ENCODE data around the gene ZBP1. TPM values are rescaled to one million over a fixed set of nuclear protein-coding genes. Genes with fewer than 3 reads are reported as not detected.

ZBP1 gene
- total RNA-seq, 3 donors from 2014 or later (not counting 1 experiment from before 2014, with no cell fraction given): 95.4 to 99.7 (median 97.8) TPM

GRCh38 chr20:57663241-57663640 lies 43.0 kb upstream of the ZBP1 start:
- 92% methylated on average over 9 of the region's 9 CpGs for WGBS (ENCODE audit: insufficient coverage)
- H3K9me3 Mint-ChIP-seq: no peaks in the 10 kb centered on the region
- H3K27ac Mint-ChIP-seq: no peak overlapping the region
- TF ChIP-seq CTCF (IDR thresholded peaks at IDR 0.05): no peak
- Histone ChIP-seq H3K27me3 (ENCODE audit: control insufficient read depth, insufficient read depth, low read length) (no peaks in the 10 kb centered on the region), H3K9me3 (ENCODE audit: control insufficient read depth, insufficient read depth, low read length) (no peaks in the 10 kb centered on the region), H3K4me1 (ENCODE audit: control insufficient read depth, insufficient read depth, low read length) (peaks cover 2% of the 10 kb centered on the region), H3K27ac (ENCODE audit: low read length) (no peak overlapping the region), H3K36me3 (ENCODE audit: control insufficient read depth, insufficient read depth, low read length) (no peaks in the 10 kb centered on the region), H3K4me3 (ENCODE audit: low read length) (no peak overlapping the region)
- H3K36me3 Mint-ChIP-seq: no peaks in the 10 kb centered on the region
- peaks cover 2% of the 10 kb centered on the region in 2 donors for H3K4me1 Mint-ChIP-seq
- ATAC-seq (no peak), DNase-seq (no peak)
- no peak overlapping the region for H3K4me3 Mint-ChIP-seq
- H3K27me3 Mint-ChIP-seq (ENCODE audit: low read depth in 2 of 2): peaks cover 0 to 8% of the 10 kb centered on the region in 2 donors
- intact Hi-C loops (cut with micrococcal nuclease): no loop called here

GRCh38 chr20:57662456-57663240 lies 42.4 kb upstream of the ZBP1 start:
- no peak for ATAC-seq
- Histone ChIP-seq H3K27me3 (ENCODE audit: control insufficient read depth, insufficient read depth, low read length) (no peaks in the 10 kb centered on the region), H3K4me1 (ENCODE audit: control insufficient read depth, insufficient read depth, low read length) (peaks cover 8% of the 10 kb centered on the region), H3K27ac (ENCODE audit: low read length) (no peak overlapping the region), H3K36me3 (ENCODE audit: control insufficient read depth, insufficient read depth, low read length) (no peaks in the 10 kb centered on the region), H3K9me3 (ENCODE audit: control insufficient read depth, insufficient read depth, low read length) (no peaks in the 10 kb centered on the region), H3K4me3 (ENCODE audit: low read length) (no peak overlapping the region)
- no peak overlapping the region for H3K4me3 Mint-ChIP-seq
- intact Hi-C loops (cut with micrococcal nuclease): no loop called here
- peaks cover 0 to 8% of the 10 kb centered on the region in 2 donors for H3K27me3 Mint-ChIP-seq (ENCODE audit: low read depth in 2 of 2)
- WGBS (ENCODE audit: insufficient coverage): 86% methylated on average over 20 of the region's 21 CpGs
- no peak overlapping the region for H3K27ac Mint-ChIP-seq
- TF ChIP-seq CTCF (IDR thresholded peaks at IDR 0.05): no peak
- H3K9me3 Mint-ChIP-seq: no peaks in the 10 kb centered on the region
- H3K4me1 Mint-ChIP-seq: peaks cover 8% of the 10 kb centered on the region in 2 donors
- H3K36me3 Mint-ChIP-seq: no peaks in the 10 kb centered on the region
- no peak for DNase-seq

GRCh38 chr20:57661746-57662455 lies 41.7 kb upstream of the ZBP1 start:
- Mint-ChIP-seq H3K9me3 (no peaks in the 10 kb centered on the region), H3K36me3 (no peaks in the 10 kb centered on the region), H3K27ac (no peak overlapping the region), H3K4me1 (peaks cover 8% of the 10 kb centered on the region in 2 donors), H3K27me3 (ENCODE audit: low read depth in 2 of 2) (peaks cover 0 to 8% of the 10 kb centered on the region in 2 donors), H3K4me3 (no peak overlapping the region)
- intact Hi-C loops (cut with micrococcal nuclease): no loop called here
- Histone ChIP-seq H3K4me1 (ENCODE audit: control insufficient read depth, insufficient read depth, low read length) (peaks cover 16% of the 10 kb centered on the region), H3K4me3 (ENCODE audit: low read length) (no peak overlapping the region), H3K36me3 (ENCODE audit: control insufficient read depth, insufficient read depth, low read length) (no peaks in the 10 kb centered on the region), H3K27ac (ENCODE audit: low read length) (no peak overlapping the region), H3K9me3 (ENCODE audit: control insufficient read depth, insufficient read depth, low read length) (no peaks in the 10 kb centered on the region), H3K27me3 (ENCODE audit: control insufficient read depth, insufficient read depth, low read length) (no peaks in the 10 kb centered on the region)
- 89% methylated on average over 26 of the region's 26 CpGs for WGBS (ENCODE audit: insufficient coverage)
- DNase-seq (no peak), ATAC-seq (no peak)
- no peak for TF ChIP-seq CTCF (IDR thresholded peaks at IDR 0.05)
